ENCODE results near the gene MBL2.

The MBL2 gene

DNA sequence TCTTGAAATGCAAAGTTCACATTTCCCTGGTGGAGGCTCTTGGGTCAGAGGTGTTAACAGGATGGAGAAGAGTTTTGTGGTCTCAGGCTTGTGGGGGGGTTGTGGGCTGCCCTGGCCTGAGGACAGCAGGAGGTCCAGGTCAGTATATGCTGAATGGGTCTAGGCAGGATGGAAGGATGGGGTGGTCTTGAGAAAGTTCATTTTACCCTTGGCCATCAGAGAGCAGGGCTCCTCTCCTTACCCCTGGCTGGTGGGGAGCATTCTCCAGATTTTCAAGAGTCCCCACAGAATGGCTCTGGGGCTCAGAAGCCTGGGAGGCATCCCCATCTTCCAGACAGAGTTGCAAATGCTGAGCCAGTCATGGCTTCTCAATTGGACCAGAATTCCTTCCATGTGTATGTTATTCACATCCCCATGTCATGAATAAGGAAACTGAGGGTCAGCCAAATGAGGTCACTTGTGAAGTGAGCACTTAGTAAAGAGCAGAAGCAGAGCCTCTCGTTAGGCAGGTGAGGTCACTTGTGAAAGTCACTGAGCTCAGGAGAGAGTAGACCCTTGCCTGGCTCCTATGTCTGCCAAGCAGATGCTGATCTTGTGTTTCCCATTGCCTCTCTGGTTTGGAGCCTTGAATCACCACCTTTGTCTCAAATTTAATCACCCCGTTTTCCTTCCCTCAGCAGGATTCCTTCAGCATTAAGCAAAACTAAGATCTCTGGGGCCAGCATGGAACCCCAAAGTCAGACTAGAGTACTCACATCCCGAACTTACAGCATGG, 33.0 kb downstream of the MBL2 start:
- no peak for DNase-seq

DNA sequence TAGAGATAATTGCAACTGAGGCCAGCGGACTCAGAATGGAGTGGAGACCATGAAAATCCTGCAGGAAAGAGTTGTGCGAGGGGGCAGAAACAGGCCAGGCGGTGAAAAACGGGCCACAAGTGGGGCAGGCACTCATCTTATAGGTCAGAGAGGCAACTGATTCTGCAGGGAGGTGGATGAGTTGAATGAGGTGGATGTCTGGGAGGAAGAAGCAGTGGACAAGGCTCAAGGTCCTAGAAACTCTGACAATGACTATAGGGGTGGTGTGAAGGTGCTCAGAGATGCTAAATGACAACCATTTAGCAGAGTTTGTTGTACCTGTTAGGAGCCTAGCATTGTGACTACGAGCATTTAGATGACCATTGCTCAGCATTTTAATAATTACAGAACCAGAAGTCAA, 33.6 kb downstream of the MBL2 start:
- no peak for DNase-seq

DNA sequence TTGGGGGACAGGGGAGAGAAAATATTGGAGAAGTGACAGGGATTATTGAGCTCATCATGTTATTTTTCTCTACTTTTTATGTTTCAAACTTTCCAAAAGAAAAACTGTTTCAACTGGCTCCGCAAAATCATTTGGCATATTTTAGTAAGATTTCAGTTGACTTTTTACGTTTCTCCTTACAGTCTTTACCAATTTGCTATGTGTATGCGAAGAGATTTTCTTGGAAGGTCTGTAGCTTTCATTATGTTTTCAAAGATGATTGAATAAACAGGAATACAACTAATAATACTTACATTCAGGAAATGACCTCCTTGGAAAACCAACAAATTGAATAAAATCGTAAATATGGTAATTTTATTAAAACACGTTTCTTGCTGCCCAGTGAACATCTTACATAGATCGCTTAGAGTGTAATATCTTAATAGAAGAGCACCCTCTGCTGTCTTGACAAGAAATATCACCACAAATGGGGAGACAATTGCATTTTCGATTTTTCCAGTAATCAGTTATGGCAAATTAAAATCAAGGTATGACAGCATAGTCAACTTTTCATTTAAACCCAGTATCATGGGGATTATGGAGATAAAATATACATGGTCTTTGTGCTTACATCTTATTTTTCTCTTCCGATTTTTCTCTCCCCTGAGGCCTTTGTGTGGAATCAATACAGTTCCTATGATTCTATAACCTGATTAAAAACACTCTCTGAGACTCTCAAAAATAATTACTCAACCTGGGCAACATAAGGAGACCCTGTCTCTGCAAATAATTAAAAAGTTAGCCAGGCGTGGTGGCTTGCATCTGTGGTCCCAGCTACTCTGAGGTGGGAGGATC, 43.1 kb downstream of the MBL2 start:
- DNase-seq = no peak

DNA sequence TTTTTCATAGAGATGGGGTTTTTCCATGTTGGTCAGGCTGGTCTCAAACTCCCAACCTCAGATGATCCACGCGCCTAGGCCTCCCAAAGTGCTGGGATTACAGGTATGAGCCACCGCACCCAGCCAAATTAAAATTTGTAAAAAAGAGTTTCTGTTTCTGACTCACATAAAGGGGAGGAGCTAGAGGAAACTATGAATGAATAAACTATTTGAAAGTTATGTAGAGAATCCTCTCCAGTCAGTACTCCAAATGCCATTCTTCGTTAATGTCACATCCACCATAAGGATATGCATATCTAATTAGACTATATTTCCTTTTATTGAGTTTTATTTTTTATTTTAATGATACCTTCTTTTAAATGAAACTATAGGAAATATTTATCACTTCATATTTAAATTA, 52.6 kb downstream of the MBL2 start:
- DNase-seq = no peak
